HEK293 (cell line): ENCODE measurements around the gene RFTN1.

ENCODE experiments used
- CTCF ChIA-PET: fragments of 350-600 bp; formaldehyde crosslinking; extraction: SDS; loops from one replicate; lab custom pipeline; 2021; ENCODE audit warnings: antibody characterized with exemption; lab: Yijun Ruan, JAX
- POLR2A ChIA-PET: fragments of 300-600 bp; formaldehyde crosslinking; extraction: SDS; loops from one replicate; lab custom pipeline; 2020; ENCODE audit warnings: antibody characterized with exemption, inconsistent platforms; lab: Yijun Ruan, JAX
- H3K27ac ChIP-seq: fragments of 200-500 bp; sonication (Bioruptor generic); 2 replicates; pipeline ENCODE4 v1.5.1; 2014; ENCODE audit warnings: low read depth, low read length, control low read depth, inconsistent platforms; ENCODE audit errors: extremely low read depth
- H3K36me3 ChIP-seq, 2 experiments: fragments of 200-500 bp in 1 of 2; sonication (Bioruptor generic) in 1 of 2; 1 replicate in 1 of 2; 2 replicates in 1 of 2; pipeline ENCODE4 v1.5.1; 2014 to 2017; ENCODE audit warnings: inconsistent platforms in 2 of 2, low read length in 2 of 2; ENCODE audit not compliant: control insufficient read depth in 2 of 2, insufficient read depth in 1 of 2
- H3K4me1 ChIP-seq: fragments of 200-500 bp; sonication (Bioruptor generic); 2 replicates; pipeline ENCODE4 v1.5.1; 2014; ENCODE audit warnings: mild to moderate bottlenecking, low read length, inconsistent platforms; ENCODE audit not compliant: control insufficient read depth, insufficient read depth
- H3K4me3 ChIP-seq: 2 replicates; pipeline ENCODE4 v1.5.1; 2011; ENCODE audit warnings: low read depth, mild to moderate bottlenecking, control low read depth, low read length, moderate library complexity
- H3K9me3 ChIP-seq: fragments of 200-500 bp; sonication (Bioruptor generic); 2 replicates; pipeline ENCODE4 v1.5.1; 2014; ENCODE audit warnings: low read depth, low read length, inconsistent platforms; ENCODE audit not compliant: control insufficient read depth, insufficient read depth
- GLIS1 ChIP-seq: fragments of 450-650 bp; formaldehyde crosslinking; IDR thresholded peaks from 2 replicates; pipeline ENCODE4 v1.5.1; 2016; ENCODE audit warnings: missing biosample characterization, missing genetic modification characterization
- SALL2 ChIP-seq: fragments of 450-650 bp; formaldehyde crosslinking; IDR thresholded peaks from 2 replicates; pipeline ENCODE4 v1.5.0; 2017; ENCODE audit warnings: missing biosample characterization, mild to moderate bottlenecking, missing genetic modification characterization, borderline replicate concordance
- SP2 ChIP-seq: fragments of 450-650 bp; formaldehyde crosslinking; IDR thresholded peaks from 2 replicates; pipeline ENCODE4 v1.5.1; 2016; ENCODE audit warnings: missing biosample characterization, missing genetic modification characterization
- YY2 ChIP-seq: fragments of 450-650 bp; formaldehyde crosslinking; IDR thresholded peaks from 2 replicates; pipeline ENCODE4 v1.5.1; 2016; ENCODE audit warnings: missing biosample characterization, missing genetic modification characterization
- ZFP41 ChIP-seq: fragments of 450-650 bp; formaldehyde crosslinking; IDR thresholded peaks from 2 replicates; pipeline ENCODE4 v1.5.1; 2016; ENCODE audit warnings: missing biosample characterization, missing genetic modification characterization, borderline replicate concordance
- ZNF274 ChIP-seq, 2 experiments: fragments of 200-500 bp in 1 of 2; fragments of 450-650 bp in 1 of 2; sonication (Bioruptor generic) in 1 of 2; formaldehyde crosslinking in 1 of 2; IDR thresholded peaks; 2 replicates each; pipeline versions ENCODE4 v1.5.1 to v1.6.1; 2014 to 2016; ENCODE audit warnings: borderline replicate concordance in 1 of 2, inconsistent platforms in 1 of 2, low read length in 1 of 2, missing biosample characterization in 1 of 2, missing genetic modification characterization in 1 of 2
- ZNF311 ChIP-seq: fragments of 450-650 bp; formaldehyde crosslinking; IDR thresholded peaks from 2 replicates; pipeline ENCODE4 v1.5.1; 2017; ENCODE audit warnings: missing biosample characterization, missing genetic modification characterization, borderline replicate concordance
- ZNF354C ChIP-seq: fragments of 450-650 bp; formaldehyde crosslinking; IDR thresholded peaks from 2 replicates; pipeline ENCODE4 v1.5.1; 2016; ENCODE audit warnings: missing biosample characterization, missing genetic modification characterization, low read depth, borderline replicate concordance
- ZNF423 ChIP-seq: fragments of 450-650 bp; formaldehyde crosslinking; IDR thresholded peaks from 2 replicates; pipeline ENCODE4 v1.5.1; 2016; ENCODE audit warnings: missing biosample characterization, missing genetic modification characterization
- TF ChIP-seq, protein P1 (sequence below): fragments of 450-650 bp; formaldehyde crosslinking; IDR thresholded peaks from 2 replicates; pipeline ENCODE4 v1.5.1; 2016; ENCODE audit warnings: missing biosample characterization, missing genetic modification characterization
- TF ChIP-seq, protein P2 (sequence below): fragments of 450-650 bp; formaldehyde crosslinking; IDR thresholded peaks from 2 replicates; pipeline ENCODE4 v1.5.1; 2016; ENCODE audit warnings: missing biosample characterization, missing genetic modification characterization
- TF ChIP-seq, protein P3 (sequence below): sonication (generic); formaldehyde crosslinking; IDR thresholded peaks from 2 replicates; pipeline ENCODE4 v1.8.1; 2022; ENCODE audit warnings: mild to moderate bottlenecking, moderate library complexity, missing genetic modification reagents
- TF ChIP-seq, protein P4 (sequence below): fragments of 450-650 bp; formaldehyde crosslinking; IDR thresholded peaks from 2 replicates; pipeline ENCODE4 v1.5.1; 2016; ENCODE audit warnings: missing biosample characterization, missing genetic modification characterization
- TF ChIP-seq, protein P5 (sequence below): fragments of 450-650 bp; formaldehyde crosslinking; conservative IDR thresholded peaks from 2 replicates; pipeline ENCODE4 v1.5.1; 2016; ENCODE audit warnings: low read depth, missing biosample characterization, missing genetic modification characterization

The RFTN1 gene

DNA sequence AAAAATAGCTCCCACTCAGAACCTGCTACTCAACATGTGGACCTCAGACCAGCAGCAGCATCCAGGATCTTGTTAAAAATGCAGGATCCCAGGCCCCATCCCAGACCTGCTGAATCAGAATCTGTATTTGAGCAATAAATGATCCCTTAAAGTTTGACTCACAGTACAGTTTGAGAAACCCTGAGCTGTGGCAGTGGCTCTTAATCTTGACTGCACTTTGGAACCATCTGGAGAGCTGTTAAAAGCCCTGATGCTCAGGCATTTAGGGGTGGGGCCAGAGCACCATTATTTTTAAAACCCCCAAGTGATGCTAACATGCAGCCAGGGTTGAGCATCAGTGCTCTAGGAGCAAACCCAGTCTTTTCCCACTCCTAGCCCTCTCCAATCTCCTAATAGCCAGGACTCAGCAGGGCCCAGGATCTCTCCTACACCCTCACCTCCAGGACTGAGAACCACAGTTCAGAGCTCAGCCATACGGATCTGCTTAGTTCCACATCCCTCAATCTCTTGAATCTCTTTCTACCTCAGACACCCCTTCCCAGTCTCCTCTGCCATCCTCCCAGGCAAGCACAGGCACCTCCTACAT is 10.2 kb downstream of the RFTN1 start:
- no peaks in the 10 kb centered on the region for H3K9me3 ChIP-seq
- peaks cover 12% of the 10 kb centered on the region for H3K4me1 ChIP-seq
- H3K4me3 ChIP-seq, result no peak overlapping the region
- no peaks in the 10 kb centered on the region for H3K36me3 ChIP-seq
- POLR2A ChIA-PET, result no interaction called here
- CTCF ChIA-PET, result interaction anchor here (0.8 kb wide), 1 partner anchor 44 kb away, joined by 3 read pairs; no protein-coding TSS in a partner anchor
- TF ChIP-seq SALL2 (tag by site-specific recombination) (no peak), GLIS1 (tag by site-specific recombination) (0 out of 2 replicates have a peak, but pooled peaks have one; percentile 8)
- H3K27ac ChIP-seq, result no peak overlapping the region

DNA sequence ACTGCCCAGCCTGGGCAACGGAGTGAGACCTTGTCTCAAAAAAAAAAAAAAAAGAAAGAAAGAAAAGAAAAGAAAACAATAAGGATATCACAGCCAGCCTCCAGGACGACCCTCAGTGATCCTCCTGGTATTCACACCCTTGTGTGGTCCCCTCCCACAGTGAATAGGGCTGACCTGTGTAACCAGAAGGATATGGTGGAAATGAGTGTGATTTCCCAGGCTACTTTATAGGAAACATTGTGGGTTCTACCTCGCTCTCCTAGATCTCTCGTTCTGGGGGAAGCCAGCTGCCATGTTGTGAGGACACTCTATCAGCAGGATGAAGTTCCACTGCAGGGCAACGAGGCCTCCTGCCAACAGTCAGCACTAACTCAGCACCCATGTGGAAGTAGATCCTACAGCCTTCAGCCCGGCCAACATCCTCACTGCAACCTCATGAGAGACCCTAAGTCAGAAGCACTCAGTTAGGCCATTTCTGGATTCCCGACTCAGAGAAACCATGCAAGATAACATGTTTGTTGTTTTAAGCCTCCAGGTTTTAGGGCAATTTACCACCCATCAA is 11.1 kb downstream of the RFTN1 start:
- Histone ChIP-seq H3K4me1 (peaks cover 9% of the 10 kb centered on the region; the same call in 1 of the 2 replicates), H3K9me3 (no peaks in the 10 kb centered on the region), H3K27ac (no peak overlapping the region), H3K36me3 (no peaks in the 10 kb centered on the region), H3K4me3 (no peak overlapping the region)
- POLR2A ChIA-PET, result no interaction called here
- TF ChIP-seq, protein P1, sequence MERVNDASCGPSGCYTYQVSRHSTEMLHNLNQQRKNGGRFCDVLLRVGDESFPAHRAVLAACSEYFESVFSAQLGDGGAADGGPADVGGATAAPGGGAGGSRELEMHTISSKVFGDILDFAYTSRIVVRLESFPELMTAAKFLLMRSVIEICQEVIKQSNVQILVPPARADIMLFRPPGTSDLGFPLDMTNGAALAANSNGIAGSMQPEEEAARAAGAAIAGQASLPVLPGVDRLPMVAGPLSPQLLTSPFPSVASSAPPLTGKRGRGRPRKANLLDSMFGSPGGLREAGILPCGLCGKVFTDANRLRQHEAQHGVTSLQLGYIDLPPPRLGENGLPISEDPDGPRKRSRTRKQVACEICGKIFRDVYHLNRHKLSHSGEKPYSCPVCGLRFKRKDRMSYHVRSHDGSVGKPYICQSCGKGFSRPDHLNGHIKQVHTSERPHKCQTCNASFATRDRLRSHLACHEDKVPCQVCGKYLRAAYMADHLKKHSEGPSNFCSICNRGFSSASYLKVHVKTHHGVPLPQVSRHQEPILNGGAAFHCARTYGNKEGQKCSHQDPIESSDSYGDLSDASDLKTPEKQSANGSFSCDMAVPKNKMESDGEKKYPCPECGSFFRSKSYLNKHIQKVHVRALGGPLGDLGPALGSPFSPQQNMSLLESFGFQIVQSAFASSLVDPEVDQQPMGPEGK (tag by site-specific recombination), result no peak
- TF ChIP-seq, protein P2, sequence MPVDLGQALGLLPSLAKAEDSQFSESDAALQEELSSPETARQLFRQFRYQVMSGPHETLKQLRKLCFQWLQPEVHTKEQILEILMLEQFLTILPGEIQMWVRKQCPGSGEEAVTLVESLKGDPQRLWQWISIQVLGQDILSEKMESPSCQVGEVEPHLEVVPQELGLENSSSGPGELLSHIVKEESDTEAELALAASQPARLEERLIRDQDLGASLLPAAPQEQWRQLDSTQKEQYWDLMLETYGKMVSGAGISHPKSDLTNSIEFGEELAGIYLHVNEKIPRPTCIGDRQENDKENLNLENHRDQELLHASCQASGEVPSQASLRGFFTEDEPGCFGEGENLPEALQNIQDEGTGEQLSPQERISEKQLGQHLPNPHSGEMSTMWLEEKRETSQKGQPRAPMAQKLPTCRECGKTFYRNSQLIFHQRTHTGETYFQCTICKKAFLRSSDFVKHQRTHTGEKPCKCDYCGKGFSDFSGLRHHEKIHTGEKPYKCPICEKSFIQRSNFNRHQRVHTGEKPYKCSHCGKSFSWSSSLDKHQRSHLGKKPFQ (tag by site-specific recombination), result 0 out of 2 replicates have a peak, but pooled peaks have one; percentile 35
- TF ChIP-seq YY2 (tag by site-specific recombination) (no peak), ZNF423 (tag by site-specific recombination) (no peak), ZNF354C (tag by site-specific recombination) (no peak), ZFP41 (tag by site-specific recombination) (no peak), ZNF311 (tag by site-specific recombination) (no peak), SP2 (tag by site-specific recombination) (no peak), ZNF274 (IDR thresholded peaks at IDR 0.05; ENCODE audit: low read length) (no peak), ZNF274 (tag by site-specific recombination; IDR thresholded peaks at IDR 0.05; ENCODE audit: borderline replicate concordance) (no peak), GLIS1 (tag by site-specific recombination) (peak; percentile 29; the same call in 1 of the 2 replicates)
- TF ChIP-seq, protein P3, sequence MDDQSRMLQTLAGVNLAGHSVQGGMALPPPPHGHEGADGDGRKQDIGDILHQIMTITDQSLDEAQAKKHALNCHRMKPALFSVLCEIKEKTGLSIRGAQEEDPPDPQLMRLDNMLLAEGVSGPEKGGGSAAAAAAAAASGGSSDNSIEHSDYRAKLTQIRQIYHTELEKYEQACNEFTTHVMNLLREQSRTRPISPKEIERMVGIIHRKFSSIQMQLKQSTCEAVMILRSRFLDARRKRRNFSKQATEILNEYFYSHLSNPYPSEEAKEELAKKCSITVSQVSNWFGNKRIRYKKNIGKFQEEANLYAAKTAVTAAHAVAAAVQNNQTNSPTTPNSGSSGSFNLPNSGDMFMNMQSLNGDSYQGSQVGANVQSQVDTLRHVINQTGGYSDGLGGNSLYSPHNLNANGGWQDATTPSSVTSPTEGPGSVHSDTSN, result no peak
- TF ChIP-seq, protein P4, sequence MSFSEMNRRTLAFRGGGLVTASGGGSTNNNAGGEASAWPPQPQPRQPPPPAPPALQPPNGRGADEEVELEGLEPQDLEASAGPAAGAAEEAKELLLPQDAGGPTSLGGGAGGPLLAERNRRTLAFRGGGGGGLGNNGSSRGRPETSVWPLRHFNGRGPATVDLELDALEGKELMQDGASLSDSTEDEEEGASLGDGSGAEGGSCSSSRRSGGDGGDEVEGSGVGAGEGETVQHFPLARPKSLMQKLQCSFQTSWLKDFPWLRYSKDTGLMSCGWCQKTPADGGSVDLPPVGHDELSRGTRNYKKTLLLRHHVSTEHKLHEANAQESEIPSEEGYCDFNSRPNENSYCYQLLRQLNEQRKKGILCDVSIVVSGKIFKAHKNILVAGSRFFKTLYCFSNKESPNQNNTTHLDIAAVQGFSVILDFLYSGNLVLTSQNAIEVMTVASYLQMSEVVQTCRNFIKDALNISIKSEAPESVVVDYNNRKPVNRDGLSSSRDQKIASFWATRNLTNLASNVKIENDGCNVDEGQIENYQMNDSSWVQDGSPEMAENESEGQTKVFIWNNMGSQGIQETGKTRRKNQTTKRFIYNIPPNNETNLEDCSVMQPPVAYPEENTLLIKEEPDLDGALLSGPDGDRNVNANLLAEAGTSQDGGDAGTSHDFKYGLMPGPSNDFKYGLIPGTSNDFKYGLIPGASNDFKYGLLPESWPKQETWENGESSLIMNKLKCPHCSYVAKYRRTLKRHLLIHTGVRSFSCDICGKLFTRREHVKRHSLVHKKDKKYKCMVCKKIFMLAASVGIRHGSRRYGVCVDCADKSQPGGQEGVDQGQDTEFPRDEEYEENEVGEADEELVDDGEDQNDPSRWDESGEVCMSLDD, result no peak
- TF ChIP-seq, protein P5, sequence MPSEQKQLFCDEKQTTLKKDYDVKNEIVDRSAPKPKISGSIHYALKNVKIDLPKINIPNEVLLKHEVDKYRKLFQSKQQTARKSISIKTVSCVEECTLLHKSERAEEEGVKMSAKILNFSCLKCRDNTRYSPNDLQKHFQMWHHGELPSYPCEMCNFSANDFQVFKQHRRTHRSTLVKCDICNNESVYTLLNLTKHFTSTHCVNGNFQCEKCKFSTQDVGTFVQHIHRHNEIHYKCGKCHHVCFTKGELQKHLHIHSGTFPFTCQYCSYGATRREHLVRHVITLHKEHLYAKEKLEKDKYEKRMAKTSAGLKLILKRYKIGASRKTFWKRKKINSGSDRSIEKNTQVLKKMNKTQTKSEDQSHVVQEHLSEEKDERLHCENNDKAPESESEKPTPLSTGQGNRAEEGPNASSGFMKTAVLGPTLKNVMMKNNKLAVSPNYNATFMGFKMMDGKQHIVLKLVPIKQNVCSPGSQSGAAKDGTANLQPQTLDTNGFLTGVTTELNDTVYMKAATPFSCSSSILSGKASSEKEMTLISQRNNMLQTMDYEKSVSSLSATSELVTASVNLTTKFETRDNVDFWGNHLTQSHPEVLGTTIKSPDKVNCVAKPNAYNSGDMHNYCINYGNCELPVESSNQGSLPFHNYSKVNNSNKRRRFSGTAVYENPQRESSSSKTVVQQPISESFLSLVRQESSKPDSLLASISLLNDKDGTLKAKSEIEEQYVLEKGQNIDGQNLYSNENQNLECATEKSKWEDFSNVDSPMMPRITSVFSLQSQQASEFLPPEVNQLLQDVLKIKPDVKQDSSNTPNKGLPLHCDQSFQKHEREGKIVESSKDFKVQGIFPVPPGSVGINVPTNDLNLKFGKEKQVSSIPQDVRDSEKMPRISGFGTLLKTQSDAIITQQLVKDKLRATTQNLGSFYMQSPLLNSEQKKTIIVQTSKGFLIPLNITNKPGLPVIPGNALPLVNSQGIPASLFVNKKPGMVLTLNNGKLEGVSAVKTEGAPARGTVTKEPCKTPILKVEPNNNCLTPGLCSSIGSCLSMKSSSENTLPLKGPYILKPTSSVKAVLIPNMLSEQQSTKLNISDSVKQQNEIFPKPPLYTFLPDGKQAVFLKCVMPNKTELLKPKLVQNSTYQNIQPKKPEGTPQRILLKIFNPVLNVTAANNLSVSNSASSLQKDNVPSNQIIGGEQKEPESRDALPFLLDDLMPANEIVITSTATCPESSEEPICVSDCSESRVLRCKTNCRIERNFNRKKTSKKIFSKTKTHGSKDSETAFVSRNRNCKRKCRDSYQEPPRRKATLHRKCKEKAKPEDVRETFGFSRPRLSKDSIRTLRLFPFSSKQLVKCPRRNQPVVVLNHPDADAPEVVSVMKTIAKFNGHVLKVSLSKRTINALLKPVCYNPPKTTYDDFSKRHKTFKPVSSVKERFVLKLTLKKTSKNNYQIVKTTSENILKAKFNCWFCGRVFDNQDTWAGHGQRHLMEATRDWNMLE (tag by site-specific recombination), result no peak
- CTCF ChIA-PET, result interaction anchor here (0.8 kb wide), 1 partner anchor 44 kb away, joined by 3 read pairs; no protein-coding TSS in a partner anchor
